Adrenal gland (tissue), 19 donors: ENCODE data around the gene PTTG2. TPM values are rescaled to one million over a fixed set of nuclear protein-coding genes. Genes with fewer than 3 reads are reported as not detected.

Experiments used
- DNase-seq, 7 donors: peaks; one replicate each; pipeline ENCODE4 v3.0.0-alpha.2; 2019 to 2020
- H3K27ac ChIP-seq, 5 donors: fragments of 200-600 bp; sonication (generic) in 4 of 5; 1 replicate in 3 of 5; 2 replicates in 2 of 5; pipeline versions ENCODE4 v1.5.1 to v1.8.0; 2016 to 2020; ENCODE audit warnings: mild to moderate bottlenecking in 1 of 5
- H3K27me3 ChIP-seq: fragments of 200-600 bp; 2 replicates; pipeline ENCODE4 v1.8.0; 2021
- H3K36me3 ChIP-seq, 2 donors: fragments of 200-600 bp; replicated peaks in 1 of 2; 1 replicate in 1 of 2; 2 replicates in 1 of 2; pipeline versions ENCODE4 v1.5.1 to v1.8.0; 2018 to 2022
- H3K4me1 ChIP-seq, 2 donors: fragments of 200-600 bp; replicated peaks in 1 of 2; 1 replicate in 1 of 2; 2 replicates in 1 of 2; pipeline versions ENCODE4 v1.5.1 to v1.8.0; 2018 to 2021
- H3K4me3 ChIP-seq, 4 donors: fragments of 200-600 bp; sonication (generic) in 3 of 4; one replicate each; pipeline ENCODE4 v1.5.1; 2016 to 2018
- H3K9me3 ChIP-seq, 3 donors: fragments of 200-600 bp; sonication (generic) in 1 of 3; replicated peaks in 1 of 3; 1 replicate in 2 of 3; 2 replicates in 1 of 3; pipeline versions ENCODE4 v1.5.1 to v1.8.0; 2016 to 2021
- CTCF ChIP-seq, 6 experiments: fragments of 450-650 bp in 4 of 6; fragments of 200-600 bp in 2 of 6; sonication (generic) in 1 of 6; IDR thresholded peaks; 1 replicate in 5 of 6; 2 replicates in 1 of 6; pipeline versions ENCODE4 v1.5.1 to v1.8.0; 2016 to 2021; ENCODE audit warnings: antibody characterized with exemption in 6 of 6, mild to moderate bottlenecking in 2 of 6, moderate library complexity in 1 of 6
- POLR2A ChIP-seq, 2 donors: fragments of 450-650 bp; IDR thresholded peaks; one replicate each; pipeline ENCODE4 v1.6.1; 2017; ENCODE audit warnings: antibody characterized with exemption in 2 of 2, mild to moderate bottlenecking in 2 of 2, moderate library complexity in 1 of 2
- WGBS, 4 donors: extraction: QIAGEN DNeasy Blood & Tissue Kit in 2 of 4; methylation state at CpG; one replicate each; pipeline versions ENCODE4 v1.1.5 to v1.1.7; 2013 to 2017; 5-methylcytosine and 5-hydroxymethylcytosine counted together
- intact Hi-C, 2 donors: fragments of 100-400 bp; cut with DNase I; formaldehyde crosslinking; loops; one replicate each; pipeline versions ENCODE4 v1.14.1 to v1.15.0; 2022 to 2023
- long read RNA-seq, 10 donors: library from polyadenylated mRNA in 3 of 10; unstranded in 2 of 10; stranded (forward) in 1 of 10; transcript quantifications; one replicate each; pipeline ENCODE4 v2.0.0 and lab custom pipeline, GENCODE V29; 2021 to 2026
- polyA plus RNA-seq, 3 donors: library from polyadenylated mRNA; stranded (reverse); fragments of 200-250 nt in 2 of 3; fragments of 350-450 nt in 1 of 3; fragmentation: Illumina TruSeq in 1 of 3; extraction: RNeasy Lipid Tissue Mini Kit (QIAGEN cat#74804) in 1 of 3; gene quantifications; one replicate each; pipeline ENCODE4 v1.2.3, GENCODE V29; 2013 to 2014
- total RNA-seq, 9 donors: library from RNA; depleted of rRNA in 4 of 9; stranded (reverse); fragments of >200 nt in 4 of 9; fragments of 120-200 nt in 1 of 9; fragmentation: NEBNext Ultra II Directional in 1 of 9; extraction: Animal tissue kit (Norgen Biotek cat#: 25700) in 1 of 9; gene quantifications; one replicate each; pipeline versions ENCODE4 v1.1.0 to v1.2.4, GENCODE V29; 2013 to 2023
- donor health status: healthy with polysubstance abuse.
- donor health status: Bipolar disorder and iron deficiency.
- donor health status: DM: yes; HTN: yes; CAD: no.
- donor health status: DM: no; HTN: no; CAD: no.
- donor health status: DM: no; HTN: no; CAD: no.
- donor health status: DM: yes; HTN: yes; CAD: no.

PTTG2 gene
- total RNA-seq (1 to 10 TPM in 1 of 9 donors, under 1 TPM in 3, not detected in 5; 0.22 to 1.2 (median 0.33) TPM), polyA plus RNA-seq (under 1 TPM in 1 of 3 donors, not detected in 2; 0.13 TPM)
- long read RNA-seq, donor 1 = 0 reads
- long read RNA-seq, donor 2 = 0 reads
- long read RNA-seq, donor 3 = 0 reads
- long read RNA-seq, donor 4 = 0 reads
- long read RNA-seq, donor 5 = 0 reads
- long read RNA-seq, donor 6 = 0 reads
- long read RNA-seq, donor 7 = 0 reads
- long read RNA-seq, donor 8 = 0 reads
- long read RNA-seq, donor 9 = 0 reads
- long read RNA-seq, donor 10 = 0 reads

GRCh38 chr4:37960098-37960497 lies at the start of gene PTTG2:
PTTG2 (plus strand) TSS chr4:37960398; CDS start chr4:37960435, 37 bp downstream.
- Histone ChIP-seq H3K27me3 (no peaks in the 10 kb centered on the region), H3K36me3 (no peaks in the 10 kb centered on the region), H3K4me3 (no peak within 1 kb of the TSS), H3K27ac (no peak within 1 kb of the TSS), H3K9me3 (no peaks in the 10 kb centered on the region), H3K4me1 (no peaks in the 10 kb centered on the region)
- intact Hi-C loops = no loop called here
- 88 to 92% (median 90%) methylated on average over 5 of the region's 5 CpGs for WGBS, 4 donors
- no peak for TF ChIP-seq CTCF (IDR thresholded peaks at IDR 0.05)
- no peak for TF ChIP-seq POLR2A (IDR thresholded peaks at IDR 0.05)
- DNase-seq = no peak

GRCh38 chr4:37914539-37914938 lies 45.7 kb upstream of the PTTG2 start:
- 88 to 93% (median 91%) methylated on average over 3 of the region's 3 CpGs for WGBS, 4 donors
- DNase-seq = no peak
- Histone ChIP-seq H3K27ac (no peak overlapping the region), H3K4me3 (no peak overlapping the region), H3K27me3 (no peaks in the 10 kb centered on the region), H3K36me3 (no peaks in the 10 kb centered on the region), H3K9me3 (no peaks in the 10 kb centered on the region), H3K4me1 (no peaks in the 10 kb centered on the region)
- TF ChIP-seq CTCF (IDR thresholded peaks at IDR 0.05) (no peak), POLR2A (IDR thresholded peaks at IDR 0.05) (no peak)
- intact Hi-C loops = no loop called here

GRCh38 chr4:37917388-37917787 lies 42.8 kb upstream of the PTTG2 start:
- H3K27ac ChIP-seq = no peak overlapping the region
- H3K27me3 ChIP-seq = no peaks in the 10 kb centered on the region
- H3K4me1 ChIP-seq = no peaks in the 10 kb centered on the region
- no peak overlapping the region for H3K4me3 ChIP-seq
- no peak for DNase-seq
- H3K36me3 ChIP-seq = no peaks in the 10 kb centered on the region
- intact Hi-C loops = no loop called here
- no peaks in the 10 kb centered on the region for H3K9me3 ChIP-seq
- 88 to 93% (median 93%) methylated on average over 7 of the region's 7 CpGs for WGBS, 4 donors
- TF ChIP-seq CTCF (IDR thresholded peaks at IDR 0.05) (no peak), POLR2A (IDR thresholded peaks at IDR 0.05) (no peak)

- no peak overlapping the region for H3K4me3 ChIP-seq
- TF ChIP-seq CTCF (IDR thresholded peaks at IDR 0.05) (no peak), POLR2A (IDR thresholded peaks at IDR 0.05) (no peak)
- H3K4me1 ChIP-seq = no peaks in the 10 kb centered on the region
- H3K27me3 ChIP-seq = no peaks in the 10 kb centered on the region
- H3K9me3 ChIP-seq = no peaks in the 10 kb centered on the region
- no peak overlapping the region for H3K27ac ChIP-seq
- DNase-seq = no peak
- no peaks in the 10 kb centered on the region for H3K36me3 ChIP-seq
- intact Hi-C loops = no loop called here
- 81 to 88% (median 84%) methylated on average over 3 of the region's 3 CpGs for WGBS, 4 donors
Observed at GRCh38 chr4:37918653-37919052, 41.5 kb upstream of the PTTG2 start.
